Endometrial microvascular endothelial cells (primary cell): ENCODE results near the gene NYAP1. TPM values are rescaled to one million over a fixed set of nuclear protein-coding genes. Genes with fewer than 3 reads are reported as not detected.
"Not testable (repeated sequence)": the region's sequence is repeated elsewhere in the genome, so short reads cannot be mapped to it uniquely, and the experiment has no call there.

Experiments
- in situ Hi-C: cut with HindIII; loops from 2 replicates; pipeline ENCODE4 v1.10.0; 2017; ENCODE audit warnings: low sequenced_read_pairs, low pct_unique_long_range_greater_than_20kb; ENCODE audit errors: inconsistent ontology term
- total RNA-seq: library from RNA; depleted of rRNA; stranded (reverse); fragments of >200 nt; gene quantifications from one replicate; pipeline ENCODE4 v1.2.3, GENCODE V29; 2015; ENCODE audit errors: inconsistent ontology term

Gene NYAP1
- total RNA-seq, 1 donor from 2014 or later = 2.0 TPM

DNA sequence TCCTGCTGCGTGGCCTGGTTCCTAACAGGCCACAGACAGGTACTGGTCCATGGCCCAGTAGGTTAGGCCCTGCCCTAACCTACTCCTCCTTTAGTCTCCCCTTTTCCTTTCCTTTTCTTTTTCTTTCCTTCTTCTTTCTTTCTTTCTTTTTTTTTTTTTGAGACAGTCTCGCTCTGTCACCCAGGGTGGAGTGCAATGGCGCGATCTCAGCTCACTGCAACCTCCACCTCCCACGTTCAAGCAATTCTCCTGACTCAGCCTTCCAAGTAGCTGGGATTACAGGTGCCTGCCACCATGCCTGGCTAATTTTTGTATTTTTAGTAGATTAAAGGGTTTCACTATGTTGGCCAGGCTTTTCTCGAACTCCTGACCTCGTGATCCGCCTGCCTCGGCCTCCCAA lies 52.3 kb downstream of the NYAP1 start:
- in situ Hi-C loops = not testable (repeated sequence)

DNA sequence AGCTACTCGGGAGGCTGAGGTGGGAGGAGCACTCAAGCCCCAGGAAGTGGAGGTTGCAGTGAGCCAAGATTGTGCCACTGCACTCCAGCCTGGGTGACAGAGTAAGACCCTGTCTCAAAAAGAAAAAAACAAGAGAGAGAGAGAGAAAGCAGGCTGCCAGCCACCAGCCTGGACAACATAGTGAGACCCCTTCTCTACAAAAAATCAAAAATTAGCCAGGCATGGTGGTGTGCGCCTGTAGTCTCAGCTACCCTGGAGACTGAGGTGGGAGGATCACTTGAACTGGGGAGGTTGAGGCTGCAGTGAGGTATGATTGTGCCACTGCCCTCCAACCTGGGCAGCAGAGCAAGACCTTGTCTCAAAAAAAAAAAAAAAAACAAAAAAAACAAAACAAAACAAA lies 53.0 kb downstream of the NYAP1 start:
- in situ Hi-C loops = not testable (repeated sequence)

DNA sequence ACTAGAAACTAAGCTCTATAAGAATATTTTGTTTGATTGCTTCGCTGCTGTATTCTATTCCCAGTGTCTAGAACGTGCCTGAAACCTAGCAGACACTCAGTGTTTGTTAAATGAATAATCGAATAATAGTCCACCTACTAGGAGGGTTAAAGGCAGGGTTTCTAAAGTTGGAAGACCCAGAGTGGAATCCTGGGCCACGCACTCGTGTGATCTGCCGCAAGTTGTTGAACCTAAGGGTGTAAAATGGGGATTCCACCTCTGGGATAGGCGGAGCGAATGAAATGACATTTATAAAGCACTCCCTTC lies 54.6 kb downstream of the NYAP1 start:
- in situ Hi-C loops = no loop called here

DNA sequence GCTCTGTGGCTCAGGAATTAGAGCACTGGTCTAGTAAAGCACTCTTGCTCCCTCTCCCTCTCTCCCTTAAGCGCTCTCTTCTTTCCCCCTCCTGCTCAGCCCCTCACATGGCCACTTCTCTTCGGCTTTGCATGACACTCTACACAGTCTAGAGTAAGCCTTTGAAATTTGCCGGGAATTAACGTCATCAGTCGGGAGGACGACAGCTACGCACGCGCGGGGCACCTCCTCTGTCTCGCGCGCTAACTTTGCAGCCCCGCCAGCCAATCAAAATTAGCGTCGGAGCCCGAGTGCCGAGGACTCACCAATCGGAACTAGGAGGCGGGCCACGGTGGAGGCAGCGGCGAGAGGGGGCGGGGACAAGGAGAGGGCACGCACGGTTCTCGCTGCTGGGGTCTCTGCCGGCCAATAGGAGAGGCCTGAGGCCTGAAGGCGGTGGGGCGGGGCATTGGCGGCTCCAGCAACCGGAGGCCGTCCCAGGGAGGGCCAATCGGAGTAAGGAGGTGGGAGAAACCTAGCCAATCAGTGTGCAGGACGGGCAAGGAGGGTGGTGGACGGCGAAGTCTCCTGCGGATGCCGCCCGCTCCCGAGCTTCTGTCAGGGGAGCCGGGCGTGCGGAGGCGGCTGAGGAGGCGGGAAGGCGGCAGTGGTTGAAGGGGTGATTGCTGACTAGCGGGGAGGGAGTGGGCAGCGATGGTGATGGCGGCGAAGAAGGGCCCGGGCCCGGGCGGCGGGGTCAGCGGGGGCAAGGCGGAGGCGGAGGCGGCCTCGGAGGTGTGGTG lies 55.1 kb downstream of the NYAP1 start, which contains the start of gene AGFG2:
TSS of gene AGFG2 (plus strand) at position 550 of the 782 bp plus-strand sequence. CDS start at position 694, 144 bp downstream.
- in situ Hi-C loops = no loop called here

DNA sequence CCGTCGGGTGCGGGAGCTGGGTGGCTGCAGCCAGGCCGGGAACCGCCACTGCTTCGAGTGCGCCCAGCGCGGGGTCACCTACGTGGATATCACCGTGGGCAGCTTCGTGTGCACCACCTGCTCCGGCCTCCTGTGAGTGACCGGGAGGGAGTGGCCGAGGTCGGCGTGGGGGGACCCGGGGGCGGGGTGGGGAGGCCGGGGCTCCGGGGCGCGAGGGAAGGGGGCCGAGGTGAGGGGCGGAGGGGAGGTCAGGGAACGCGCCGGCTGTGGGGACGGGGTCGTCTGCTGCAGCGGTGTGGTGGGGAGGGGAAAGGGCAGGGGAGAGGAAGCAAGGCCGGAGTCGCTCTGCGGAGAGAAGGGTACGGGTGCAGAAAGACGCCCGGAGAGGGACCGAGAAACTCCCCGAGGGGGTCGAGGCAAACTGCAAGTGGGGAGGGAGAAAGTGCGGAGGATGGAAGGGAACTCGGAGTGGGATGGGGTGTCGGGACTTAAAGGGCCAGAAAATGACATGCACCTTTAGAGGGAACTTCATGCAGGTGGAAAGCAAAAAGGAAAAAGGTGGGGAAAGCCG lies 55.8 kb downstream of the NYAP1 start:
- in situ Hi-C loops = no loop called here

DNA sequence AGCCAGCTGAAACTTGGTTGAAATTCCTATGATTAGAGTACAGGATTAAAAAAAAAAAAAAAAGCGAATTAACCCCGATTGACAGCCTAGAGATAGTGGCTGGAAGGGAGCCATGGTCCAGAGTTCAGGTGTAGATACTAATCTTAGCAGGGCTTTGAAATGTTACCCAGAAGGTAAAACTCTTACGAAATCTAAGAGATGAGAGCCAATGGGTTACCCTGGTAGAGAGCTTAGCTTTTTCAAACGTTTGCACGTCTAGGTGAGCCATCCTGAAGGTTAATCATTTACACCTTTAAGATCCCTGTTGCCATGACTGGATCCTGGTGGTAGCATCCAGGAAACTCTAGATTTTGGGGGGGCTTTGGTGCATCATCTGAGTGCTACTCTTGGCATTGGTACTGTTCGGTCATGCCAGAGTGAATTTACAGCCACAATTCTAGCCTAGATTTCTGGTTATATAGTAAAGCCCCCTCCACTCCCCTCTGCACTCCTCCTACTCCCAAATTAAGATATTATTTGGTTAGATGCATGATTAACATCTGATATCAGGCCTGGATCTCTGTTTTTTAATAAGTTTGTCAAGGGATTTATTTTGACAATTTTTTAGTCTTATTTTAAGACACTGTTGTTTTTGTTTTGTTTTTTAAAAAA lies 56.5 kb downstream of the NYAP1 start:
- in situ Hi-C loops = no loop called here

DNA sequence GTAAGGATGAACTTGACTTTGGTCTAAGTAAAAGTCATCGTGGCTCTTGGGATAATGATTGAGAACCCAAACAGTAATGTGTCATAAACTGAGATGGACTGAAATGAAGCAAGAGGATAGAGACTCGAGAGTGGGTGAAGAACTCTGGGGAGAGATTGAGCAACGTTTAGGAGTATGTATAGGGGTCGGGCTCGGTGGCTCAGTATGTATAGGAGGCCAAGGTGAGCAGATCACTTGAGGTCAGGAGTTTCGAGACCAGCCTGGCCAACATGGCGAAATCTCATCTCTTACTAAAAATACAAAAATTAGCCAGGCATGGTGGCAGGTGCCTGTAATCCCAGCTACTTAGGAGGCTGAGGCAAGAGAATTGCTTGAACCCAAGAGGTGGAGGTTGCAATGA lies 57.6 kb downstream of the NYAP1 start:
- in situ Hi-C loops = not testable (repeated sequence)

DNA sequence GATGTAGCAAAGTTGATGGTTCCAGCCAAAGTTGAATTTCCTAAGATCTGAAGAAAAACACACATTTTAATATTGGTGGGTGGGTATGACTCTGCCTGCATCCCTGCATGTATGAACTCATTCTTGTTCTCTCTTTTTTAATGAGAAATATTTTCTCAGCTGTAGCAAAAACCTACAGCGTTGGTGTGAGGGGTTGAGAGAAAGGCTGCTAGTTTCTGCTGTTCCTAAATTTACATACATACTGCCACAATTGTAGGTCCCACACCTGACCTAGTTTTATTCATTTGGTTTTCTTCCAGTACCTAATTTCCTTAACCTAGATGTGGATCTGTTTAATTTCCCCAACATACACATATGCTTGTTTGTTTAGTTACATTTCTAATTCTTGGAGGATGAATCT lies 59.9 kb downstream of the NYAP1 start:
- in situ Hi-C loops = no loop called here

DNA sequence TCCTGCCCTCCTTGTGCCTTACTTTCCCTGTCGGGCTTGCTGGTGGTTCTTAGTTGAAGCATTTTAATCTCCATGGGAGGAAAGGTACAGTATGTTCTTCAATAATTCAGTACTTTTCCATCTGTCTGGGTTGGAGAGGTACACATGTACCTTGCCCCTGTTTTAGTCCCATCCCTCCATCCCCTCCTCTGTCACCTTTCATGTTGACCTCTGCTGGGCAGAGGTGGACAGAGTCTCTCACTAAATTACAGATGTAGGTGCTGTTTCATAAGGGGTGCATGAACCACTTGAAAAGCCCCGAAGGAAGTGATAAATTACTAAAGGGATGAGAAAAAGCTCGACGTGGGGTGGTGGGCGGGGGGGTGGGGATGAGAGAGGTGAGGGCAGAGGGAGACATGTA lies 60.7 kb downstream of the NYAP1 start:
- in situ Hi-C loops = no loop called here

Other genes with a start within 250 kb of the NYAP1 start
- not detected for gene SPDYE3, start 176.2 kb upstream of the NYAP1 start, total RNA-seq
- gene PILRB, start 125.8 kb upstream of the NYAP1 start, total RNA-seq = 20.9 TPM
- gene PILRA, start 110.4 kb upstream of the NYAP1 start, total RNA-seq = not detected
- gene ZCWPW1, start 55.2 kb upstream of the NYAP1 start, total RNA-seq = 0.09 TPM
- 45.5 TPM for gene MEPCE, start 54.1 kb upstream of the NYAP1 start, total RNA-seq
- gene PPP1R35, start 47.4 kb upstream of the NYAP1 start, total RNA-seq = 34.7 TPM
- 8.5 TPM for gene SPACDR, start 19.7 kb upstream of the NYAP1 start, total RNA-seq
- 60.7 TPM for gene TSC22D4, start 4.7 kb upstream of the NYAP1 start, total RNA-seq
- gene AGFG2, start 55.3 kb downstream of the NYAP1 start, total RNA-seq = 57.6 TPM
- gene SAP25, start 90.0 kb downstream of the NYAP1 start, total RNA-seq = 0.19 TPM
- 45.3 TPM for gene LRCH4, start 102.2 kb downstream of the NYAP1 start, total RNA-seq
- 1.8 TPM for gene FBXO24, start 102.4 kb downstream of the NYAP1 start, total RNA-seq
- gene PCOLCE, start 118.4 kb downstream of the NYAP1 start, total RNA-seq = not detected
- 17.6 TPM for gene MOSPD3, start 128.6 kb downstream of the NYAP1 start, total RNA-seq
- not detected for gene TFR2, start 157.6 kb downstream of the NYAP1 start, total RNA-seq
- gene ACTL6B, start 172.5 kb downstream of the NYAP1 start, total RNA-seq = not detected
- gene GNB2, start 189.8 kb downstream of the NYAP1 start, total RNA-seq = 301 TPM
- 21.2 TPM for gene GIGYF1, start 210.3 kb downstream of the NYAP1 start, total RNA-seq
- 51.1 TPM for gene POP7, start 222.2 kb downstream of the NYAP1 start, total RNA-seq
- gene EPO, start 236.5 kb downstream of the NYAP1 start, total RNA-seq = not detected
- gene ZAN, start 249.7 kb downstream of the NYAP1 start, total RNA-seq = not detected